ENCODE data around the gene COTL1. TPM values are rescaled to one million over a fixed set of nuclear protein-coding genes. Genes with fewer than 3 reads are reported as not detected.

The COTL1 gene
- total and polyA plus RNA-seq, 2 of the 13 experiments (the other 11 are each of a cell fraction or from before 2014, with no cell fraction given), result 8.7 to 16.9 TPM

- FAIRE-seq, result no peak
- H3K27ac ChIP-seq (ENCODE audit: extremely low read length, insufficient read depth, low read length), result no peak overlapping the region
- no TSS peak for BruUV-seq (replicated peaks)
- H3K4me2 ChIP-seq (ENCODE audit: low read depth, low read length), result no peak overlapping the region
- peaks cover 29% of the 10 kb centered on the region for H3K4me1 ChIP-seq (ENCODE audit: insufficient read depth, low read length)
- H3K79me2 ChIP-seq (ENCODE audit: insufficient read depth, low read length), result no peaks in the 10 kb centered on the region
- H3K36me3 ChIP-seq (replicated peaks in 1 of 2; ENCODE audit: control insufficient read depth in 1 of 2, insufficient read depth in 2 of 2, low read length in 2 of 2), result peaks cover 0 to 1% of the 10 kb centered on the region in 2 experiments; a peak in 2 of 5 replicates
- ATAC-seq, result no peak
- H3K9ac ChIP-seq (ENCODE audit: insufficient read depth, low read depth, low read length), result no peak overlapping the region
- H3K9me3 ChIP-seq (ENCODE audit: low read length), result no peaks in the 10 kb centered on the region
- WGBS (ENCODE audit: low lambda C conversion rate), result 83% methylated on average over 2 of the region's 3 CpGs
- no peaks in the 10 kb centered on the region; a peak in 1 of 5 replicates for H3K27me3 ChIP-seq (ENCODE audit: control insufficient read depth in 1 of 2, insufficient read depth in 2 of 2, low read length in 2 of 2)
- intact Hi-C loops (cut with micrococcal nuclease; ENCODE audit: unreplicated experiment) (no loop called here), in situ Hi-C loops (cut with HindIII; ENCODE audit: extremely low pct_ligation_motif_present, low pct_unique_long_range_greater_than_20kb) (no loop called here)
- no peak for DNase-seq (ENCODE audit: low spot score)
- CTCF ChIA-PET (ENCODE audit: low intra/inter-chr PET ratio, low total read pairs), result no interaction called here
- POLR2A ChIA-PET, result no interaction called here
- no peak overlapping the region for H3K4me3 ChIP-seq (replicated peaks in 1 of 3; ENCODE audit: insufficient read depth in 1 of 3, low read depth in 2 of 3, low read length in 3 of 3)
- TF ChIP-seq PRMT3 (CRISPR knock-in tag; IDR thresholded peaks at IDR 0.05; ENCODE audit: borderline replicate concordance, low read depth) (no peak), ZNF34 (CRISPR knock-in tag; IDR thresholded peaks at IDR 0.05; ENCODE audit: borderline replicate concordance) (no peak), SETDB1 (CRISPR knock-in tag; IDR thresholded peaks at IDR 0.05; ENCODE audit: borderline replicate concordance) (no peak), NR2C2 (CRISPR knock-in tag; IDR thresholded peaks at IDR 0.05; ENCODE audit: borderline replicate concordance) (no peak), PCBP1 (IDR thresholded peaks at IDR 0.05; ENCODE audit: borderline replicate concordance, low read depth, low read length) (no peak), ZNF280B (CRISPR knock-in tag; IDR thresholded peaks at IDR 0.05; ENCODE audit: borderline replicate concordance) (no peak), ZNF790 (CRISPR knock-in tag; IDR thresholded peaks at IDR 0.05; ENCODE audit: borderline replicate concordance) (no peak), ZKSCAN5 (CRISPR knock-in tag; IDR thresholded peaks at IDR 0.05) (no peak), SOX5 (CRISPR knock-in tag; IDR thresholded peaks at IDR 0.05; ENCODE audit: borderline replicate concordance) (no peak), ZC3H13 (CRISPR knock-in tag; IDR thresholded peaks at IDR 0.05) (no peak), STAT5B (CRISPR knock-in tag; IDR thresholded peaks at IDR 0.05) (no peak), ZNF552 (CRISPR knock-in tag; IDR thresholded peaks at IDR 0.05; ENCODE audit: borderline replicate concordance) (no peak), ZKSCAN8 (CRISPR knock-in tag; IDR thresholded peaks at IDR 0.05; ENCODE audit: borderline replicate concordance) (no peak), ZNF883 (CRISPR knock-in tag; IDR thresholded peaks at IDR 0.05; ENCODE audit: not compliant biosample characterization) (no peak), NR2F2 (IDR thresholded peaks at IDR 0.05; ENCODE audit: borderline replicate concordance, low read depth) (no peak), KDM2A (CRISPR knock-in tag; IDR thresholded peaks at IDR 0.05; ENCODE audit: borderline replicate concordance, low read depth) (no peak), ZNF749 (CRISPR knock-in tag; IDR thresholded peaks at IDR 0.05; ENCODE audit: borderline replicate concordance) (no peak), MTF1 (CRISPR knock-in tag; IDR thresholded peaks at IDR 0.05) (no peak)
- H2AFZ ChIP-seq (ENCODE audit: low read length), result no peak overlapping the region
- no peaks in the 10 kb centered on the region; the same call in 1 of the 2 replicates for H4K20me1 ChIP-seq (ENCODE audit: insufficient read depth, low read length)
Measured at GRCh38 chr16:84614623-84614967, 3.3 kb downstream of the COTL1 start.
